HEK293 (cell line): ENCODE results near the gene ADAMTS16.

ENCODE experiments used
- CTCF ChIA-PET: fragments of 350-600 bp; formaldehyde crosslinking; extraction: SDS; loops from one replicate; lab custom pipeline; 2021; ENCODE audit warnings: antibody characterized with exemption; lab: Yijun Ruan, JAX
- POLR2A ChIA-PET: fragments of 300-600 bp; formaldehyde crosslinking; extraction: SDS; loops from one replicate; lab custom pipeline; 2020; ENCODE audit warnings: antibody characterized with exemption, inconsistent platforms; lab: Yijun Ruan, JAX
- H3K27ac ChIP-seq: fragments of 200-500 bp; sonication (Bioruptor generic); 2 replicates; pipeline ENCODE4 v1.5.1; 2014; ENCODE audit warnings: low read depth, low read length, control low read depth, inconsistent platforms; ENCODE audit errors: extremely low read depth
- H3K36me3 ChIP-seq, 2 experiments: fragments of 200-500 bp in 1 of 2; sonication (Bioruptor generic) in 1 of 2; 1 replicate in 1 of 2; 2 replicates in 1 of 2; pipeline ENCODE4 v1.5.1; 2014 to 2017; ENCODE audit warnings: inconsistent platforms in 2 of 2, low read length in 2 of 2; ENCODE audit not compliant: control insufficient read depth in 2 of 2, insufficient read depth in 1 of 2
- H3K4me1 ChIP-seq: fragments of 200-500 bp; sonication (Bioruptor generic); 2 replicates; pipeline ENCODE4 v1.5.1; 2014; ENCODE audit warnings: mild to moderate bottlenecking, low read length, inconsistent platforms; ENCODE audit not compliant: control insufficient read depth, insufficient read depth
- H3K4me3 ChIP-seq: 2 replicates; pipeline ENCODE4 v1.5.1; 2011; ENCODE audit warnings: low read depth, mild to moderate bottlenecking, control low read depth, low read length, moderate library complexity
- H3K9me3 ChIP-seq: fragments of 200-500 bp; sonication (Bioruptor generic); 2 replicates; pipeline ENCODE4 v1.5.1; 2014; ENCODE audit warnings: low read depth, low read length, inconsistent platforms; ENCODE audit not compliant: control insufficient read depth, insufficient read depth
- RBAK ChIP-seq: fragments of 450-650 bp; formaldehyde crosslinking; IDR thresholded peaks from 2 replicates; pipeline ENCODE4 v1.5.1; 2016; ENCODE audit warnings: missing biosample characterization, missing genetic modification characterization
- SALL2 ChIP-seq: fragments of 450-650 bp; formaldehyde crosslinking; IDR thresholded peaks from 2 replicates; pipeline ENCODE4 v1.5.0; 2017; ENCODE audit warnings: missing biosample characterization, mild to moderate bottlenecking, missing genetic modification characterization, borderline replicate concordance
- SP7 ChIP-seq: fragments of 450-650 bp; formaldehyde crosslinking; IDR thresholded peaks from 2 replicates; pipeline ENCODE4 v1.5.1; 2016; ENCODE audit warnings: missing biosample characterization, missing genetic modification characterization
- ZBTB49 ChIP-seq: fragments of 450-650 bp; formaldehyde crosslinking; IDR thresholded peaks from 2 replicates; pipeline ENCODE4 v1.5.1; 2016; ENCODE audit warnings: missing biosample characterization, missing genetic modification characterization, low read depth
- ZBTB7A ChIP-seq: fragments of 450-650 bp; formaldehyde crosslinking; IDR thresholded peaks from 2 replicates; pipeline ENCODE4 v1.5.1; 2016; ENCODE audit warnings: low read depth, missing biosample characterization, missing genetic modification characterization
- ZFP41 ChIP-seq: fragments of 450-650 bp; formaldehyde crosslinking; IDR thresholded peaks from 2 replicates; pipeline ENCODE4 v1.5.1; 2016; ENCODE audit warnings: missing biosample characterization, missing genetic modification characterization, borderline replicate concordance
- ZNF114 ChIP-seq: fragments of 450-650 bp; formaldehyde crosslinking; IDR thresholded peaks from 2 replicates; pipeline ENCODE4 v1.5.0; 2017; ENCODE audit warnings: missing biosample characterization, missing genetic modification characterization
- ZNF132 ChIP-seq: fragments of 450-650 bp; formaldehyde crosslinking; IDR thresholded peaks from 2 replicates; pipeline ENCODE4 v1.5.1; 2017; ENCODE audit warnings: missing biosample characterization, missing genetic modification characterization, borderline replicate concordance
- ZNF133 ChIP-seq: fragments of 450-650 bp; formaldehyde crosslinking; IDR thresholded peaks from 2 replicates; pipeline ENCODE4 v1.5.1; 2016; ENCODE audit warnings: missing biosample characterization, missing genetic modification characterization
- ZNF202 ChIP-seq: fragments of 450-650 bp; formaldehyde crosslinking; IDR thresholded peaks from 2 replicates; pipeline ENCODE4 v1.5.1; 2016; ENCODE audit warnings: missing biosample characterization, missing genetic modification characterization, borderline replicate concordance
- ZNF341 ChIP-seq: fragments of 450-650 bp; formaldehyde crosslinking; IDR thresholded peaks from 2 replicates; pipeline ENCODE4; 2016; ENCODE audit warnings: low read depth, missing biosample characterization, missing genetic modification characterization
- ZNF350 ChIP-seq: fragments of 450-650 bp; formaldehyde crosslinking; IDR thresholded peaks from 2 replicates; pipeline ENCODE4 v1.5.0; 2017; ENCODE audit warnings: missing biosample characterization, mild to moderate bottlenecking, missing genetic modification characterization
- ZNF398 ChIP-seq: fragments of 450-650 bp; formaldehyde crosslinking; IDR thresholded peaks from 2 replicates; pipeline ENCODE4 v1.5.1; 2017; ENCODE audit warnings: missing biosample characterization, missing genetic modification characterization
- ZNF426 ChIP-seq: fragments of 450-650 bp; formaldehyde crosslinking; IDR thresholded peaks from 2 replicates; pipeline ENCODE4 v1.5.1; 2017; ENCODE audit warnings: missing biosample characterization, missing genetic modification characterization, mild to moderate bottlenecking, inconsistent platforms, moderate library complexity
- ZNF48 ChIP-seq: fragments of 450-650 bp; formaldehyde crosslinking; IDR thresholded peaks from 2 replicates; pipeline ENCODE4 v1.5.1; 2016; ENCODE audit warnings: missing biosample characterization, missing genetic modification characterization
- ZNF548 ChIP-seq: fragments of 450-650 bp; formaldehyde crosslinking; IDR thresholded peaks from 2 replicates; pipeline ENCODE4 v1.5.1; 2016; ENCODE audit warnings: missing biosample characterization, missing genetic modification characterization
- ZNF624 ChIP-seq: fragments of 450-650 bp; formaldehyde crosslinking; IDR thresholded peaks from 2 replicates; pipeline ENCODE4 v1.5.1; 2017; ENCODE audit warnings: missing biosample characterization, missing genetic modification characterization
- ZNF76 ChIP-seq: fragments of 450-650 bp; formaldehyde crosslinking; IDR thresholded peaks from 2 replicates; pipeline ENCODE4; 2016; ENCODE audit warnings: low read depth, missing biosample characterization, missing genetic modification characterization, borderline replicate concordance
- ZNF830 ChIP-seq: fragments of 450-650 bp; IDR thresholded peaks from 2 replicates; pipeline ENCODE4 v1.5.0; 2018; ENCODE audit warnings: missing biosample characterization, missing genetic modification characterization, low read depth, mild to moderate bottlenecking, moderate library complexity
- ZNF837 ChIP-seq: fragments of 450-650 bp; formaldehyde crosslinking; IDR thresholded peaks from 2 replicates; pipeline ENCODE4 v1.5.1; 2016; ENCODE audit warnings: missing biosample characterization, missing genetic modification characterization
- ZNF843 ChIP-seq: fragments of 450-650 bp; formaldehyde crosslinking; IDR thresholded peaks from 2 replicates; pipeline ENCODE4 v1.5.1; 2016; ENCODE audit warnings: missing biosample characterization, missing genetic modification characterization
- TF ChIP-seq, protein P1 (sequence below): fragments of 450-650 bp; formaldehyde crosslinking; IDR thresholded peaks from 2 replicates; pipeline ENCODE4 v1.5.1; 2016; ENCODE audit warnings: missing biosample characterization, missing genetic modification characterization
- TF ChIP-seq, protein P2 (sequence below): fragments of 450-650 bp; formaldehyde crosslinking; conservative IDR thresholded peaks from 2 replicates; pipeline ENCODE4 v1.5.1; 2016; ENCODE audit warnings: low read depth, missing biosample characterization, missing genetic modification characterization

ADAMTS16 gene

DNA sequence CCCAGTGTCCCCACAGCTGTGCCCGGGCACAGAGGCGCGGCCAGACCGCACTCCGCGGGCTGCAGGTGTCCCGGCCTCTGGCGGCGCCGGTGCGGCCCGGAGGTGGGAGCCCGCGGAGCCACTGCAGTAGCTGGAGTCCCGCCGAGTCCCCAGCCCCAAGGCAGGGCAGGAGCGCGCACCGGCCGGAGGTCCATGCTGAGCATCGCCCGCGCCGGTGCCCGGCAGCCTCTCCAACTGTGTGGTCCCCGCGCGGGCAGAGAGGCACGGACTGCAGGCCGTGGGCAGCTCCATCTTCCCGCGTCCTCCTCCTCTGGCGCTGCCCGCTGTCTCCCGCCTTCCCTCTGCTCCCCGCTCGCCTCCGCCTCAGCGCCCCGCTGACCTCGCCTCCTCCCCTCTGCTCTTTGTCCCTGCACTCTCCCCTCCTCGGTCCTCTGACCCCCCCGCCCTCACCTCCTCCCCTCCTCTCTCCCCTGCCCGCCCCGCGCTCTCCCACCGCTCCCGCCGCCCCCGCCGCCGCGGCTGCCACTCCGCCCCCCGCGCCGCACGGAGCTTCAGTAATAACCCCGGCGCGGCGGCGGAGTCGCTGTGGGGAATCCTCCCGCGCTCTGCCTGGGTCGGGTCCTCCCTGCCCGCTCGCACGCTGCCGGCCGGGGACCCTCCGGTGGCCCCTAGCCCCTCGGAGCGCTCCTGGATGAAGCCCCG is at the start of gene ADAMTS16 (continued):
- peak; percentile 92 for TF ChIP-seq ZNF398 (tag by site-specific recombination)
- TF ChIP-seq ZNF132 (tag by site-specific recombination), result no peak
- TF ChIP-seq ZNF837 (tag by site-specific recombination), result no peak
- no peak for TF ChIP-seq ZBTB49 (tag by site-specific recombination)
- peak; percentile 2; the same call in 1 of the 2 replicates for TF ChIP-seq ZNF202 (tag by site-specific recombination)
- peak; percentile 80 for TF ChIP-seq ZNF341 (tag by site-specific recombination)
- no peak for TF ChIP-seq ZNF48 (tag by site-specific recombination)
- TF ChIP-seq, protein P1, sequence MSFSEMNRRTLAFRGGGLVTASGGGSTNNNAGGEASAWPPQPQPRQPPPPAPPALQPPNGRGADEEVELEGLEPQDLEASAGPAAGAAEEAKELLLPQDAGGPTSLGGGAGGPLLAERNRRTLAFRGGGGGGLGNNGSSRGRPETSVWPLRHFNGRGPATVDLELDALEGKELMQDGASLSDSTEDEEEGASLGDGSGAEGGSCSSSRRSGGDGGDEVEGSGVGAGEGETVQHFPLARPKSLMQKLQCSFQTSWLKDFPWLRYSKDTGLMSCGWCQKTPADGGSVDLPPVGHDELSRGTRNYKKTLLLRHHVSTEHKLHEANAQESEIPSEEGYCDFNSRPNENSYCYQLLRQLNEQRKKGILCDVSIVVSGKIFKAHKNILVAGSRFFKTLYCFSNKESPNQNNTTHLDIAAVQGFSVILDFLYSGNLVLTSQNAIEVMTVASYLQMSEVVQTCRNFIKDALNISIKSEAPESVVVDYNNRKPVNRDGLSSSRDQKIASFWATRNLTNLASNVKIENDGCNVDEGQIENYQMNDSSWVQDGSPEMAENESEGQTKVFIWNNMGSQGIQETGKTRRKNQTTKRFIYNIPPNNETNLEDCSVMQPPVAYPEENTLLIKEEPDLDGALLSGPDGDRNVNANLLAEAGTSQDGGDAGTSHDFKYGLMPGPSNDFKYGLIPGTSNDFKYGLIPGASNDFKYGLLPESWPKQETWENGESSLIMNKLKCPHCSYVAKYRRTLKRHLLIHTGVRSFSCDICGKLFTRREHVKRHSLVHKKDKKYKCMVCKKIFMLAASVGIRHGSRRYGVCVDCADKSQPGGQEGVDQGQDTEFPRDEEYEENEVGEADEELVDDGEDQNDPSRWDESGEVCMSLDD (tag by site-specific recombination), result no peak; the same call in 1 of the 2 replicates
- TF ChIP-seq ZBTB7A (tag by site-specific recombination), result no peak

GRCh38 chr5:5092149-5092548 is 48.0 kb upstream of the ADAMTS16 start:
- ChIA-PET POLR2A (no interaction called here), CTCF (no interaction called here)
- H3K27ac ChIP-seq, result no peak overlapping the region
- H3K4me1 ChIP-seq, result no peaks in the 10 kb centered on the region
- H3K36me3 ChIP-seq, result no peaks in the 10 kb centered on the region
- H3K4me3 ChIP-seq, result no peak overlapping the region
- no peaks in the 10 kb centered on the region; the same call in 1 of the 2 replicates for H3K9me3 ChIP-seq
- TF ChIP-seq ZNF114 (tag by site-specific recombination) (no peak), ZNF830 (tag by site-specific recombination) (no peak), ZNF624 (tag by site-specific recombination) (no peak), ZNF843 (no peak), ZNF76 (tag by site-specific recombination) (no peak), SP7 (tag by site-specific recombination) (no peak), ZNF426 (no peak), SALL2 (tag by site-specific recombination) (no peak), ZNF133 (tag by site-specific recombination) (no peak), ZNF350 (tag by site-specific recombination) (no peak), RBAK (no peak), ZNF548 (tag by site-specific recombination) (no peak), ZFP41 (tag by site-specific recombination) (no peak)
- TF ChIP-seq, protein P2, sequence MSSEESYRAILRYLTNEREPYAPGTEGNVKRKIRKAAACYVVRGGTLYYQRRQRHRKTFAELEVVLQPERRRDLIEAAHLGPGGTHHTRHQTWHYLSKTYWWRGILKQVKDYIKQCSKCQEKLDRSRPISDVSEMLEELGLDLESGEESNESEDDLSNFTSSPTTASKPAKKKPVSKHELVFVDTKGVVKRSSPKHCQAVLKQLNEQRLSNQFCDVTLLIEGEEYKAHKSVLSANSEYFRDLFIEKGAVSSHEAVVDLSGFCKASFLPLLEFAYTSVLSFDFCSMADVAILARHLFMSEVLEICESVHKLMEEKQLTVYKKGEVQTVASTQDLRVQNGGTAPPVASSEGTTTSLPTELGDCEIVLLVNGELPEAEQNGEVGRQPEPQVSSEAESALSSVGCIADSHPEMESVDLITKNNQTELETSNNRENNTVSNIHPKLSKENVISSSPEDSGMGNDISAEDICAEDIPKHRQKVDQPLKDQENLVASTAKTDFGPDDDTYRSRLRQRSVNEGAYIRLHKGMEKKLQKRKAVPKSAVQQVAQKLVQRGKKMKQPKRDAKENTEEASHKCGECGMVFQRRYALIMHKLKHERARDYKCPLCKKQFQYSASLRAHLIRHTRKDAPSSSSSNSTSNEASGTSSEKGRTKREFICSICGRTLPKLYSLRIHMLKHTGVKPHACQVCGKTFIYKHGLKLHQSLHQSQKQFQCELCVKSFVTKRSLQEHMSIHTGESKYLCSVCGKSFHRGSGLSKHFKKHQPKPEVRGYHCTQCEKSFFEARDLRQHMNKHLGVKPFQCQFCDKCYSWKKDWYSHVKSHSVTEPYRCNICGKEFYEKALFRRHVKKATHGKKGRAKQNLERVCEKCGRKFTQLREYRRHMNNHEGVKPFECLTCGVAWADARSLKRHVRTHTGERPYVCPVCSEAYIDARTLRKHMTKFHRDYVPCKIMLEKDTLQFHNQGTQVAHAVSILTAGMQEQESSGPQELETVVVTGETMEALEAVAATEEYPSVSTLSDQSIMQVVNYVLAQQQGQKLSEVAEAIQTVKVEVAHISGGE (tag by site-specific recombination), result no peak
